D721Med (cell line): ENCODE results near the gene RERE.

Experiments used
- DNase-seq: peaks from one replicate; pipeline ENCODE4 v3.0.0; 2011; ENCODE audit warnings: low spot score; ENCODE audit not compliant: insufficient read length
- FAIRE-seq: peaks from 2 replicates; lab custom pipeline; 2011; peaks lifted over from hg19 to GRCh38; lab: Jason Lieb, UNC
- TF ChIP-seq, protein P1 (sequence below): IDR thresholded peaks from 2 replicates; pipeline ENCODE4 v1.5.1; 2012; ENCODE audit warnings: mild to moderate bottlenecking, control low read depth; ENCODE audit not compliant: insufficient read depth; ENCODE audit errors: missing control alignments

Gene RERE

DNA sequence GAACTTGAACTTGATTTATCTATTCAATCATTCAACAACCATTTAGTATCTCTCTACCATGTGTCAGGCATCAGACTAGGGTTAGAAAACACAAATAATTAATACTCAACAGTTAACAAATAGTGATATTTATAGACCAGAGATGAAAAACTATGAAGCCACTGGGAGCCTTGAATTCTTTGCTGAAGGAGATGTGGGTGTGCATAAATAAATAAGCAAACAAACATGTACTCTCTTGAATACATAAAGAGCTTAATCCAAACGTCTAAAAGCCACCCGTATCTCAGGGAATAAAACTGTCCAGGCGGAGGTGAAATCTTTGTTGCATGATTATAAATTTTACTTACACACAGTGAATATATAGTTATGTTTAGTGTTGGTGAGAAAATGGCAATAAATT is 333.9 kb downstream of the RERE start:
- TF ChIP-seq, protein P1, sequence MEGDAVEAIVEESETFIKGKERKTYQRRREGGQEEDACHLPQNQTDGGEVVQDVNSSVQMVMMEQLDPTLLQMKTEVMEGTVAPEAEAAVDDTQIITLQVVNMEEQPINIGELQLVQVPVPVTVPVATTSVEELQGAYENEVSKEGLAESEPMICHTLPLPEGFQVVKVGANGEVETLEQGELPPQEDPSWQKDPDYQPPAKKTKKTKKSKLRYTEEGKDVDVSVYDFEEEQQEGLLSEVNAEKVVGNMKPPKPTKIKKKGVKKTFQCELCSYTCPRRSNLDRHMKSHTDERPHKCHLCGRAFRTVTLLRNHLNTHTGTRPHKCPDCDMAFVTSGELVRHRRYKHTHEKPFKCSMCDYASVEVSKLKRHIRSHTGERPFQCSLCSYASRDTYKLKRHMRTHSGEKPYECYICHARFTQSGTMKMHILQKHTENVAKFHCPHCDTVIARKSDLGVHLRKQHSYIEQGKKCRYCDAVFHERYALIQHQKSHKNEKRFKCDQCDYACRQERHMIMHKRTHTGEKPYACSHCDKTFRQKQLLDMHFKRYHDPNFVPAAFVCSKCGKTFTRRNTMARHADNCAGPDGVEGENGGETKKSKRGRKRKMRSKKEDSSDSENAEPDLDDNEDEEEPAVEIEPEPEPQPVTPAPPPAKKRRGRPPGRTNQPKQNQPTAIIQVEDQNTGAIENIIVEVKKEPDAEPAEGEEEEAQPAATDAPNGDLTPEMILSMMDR, result no peak
- FAIRE-seq, result no peak
- DNase-seq, result no peak

DNA sequence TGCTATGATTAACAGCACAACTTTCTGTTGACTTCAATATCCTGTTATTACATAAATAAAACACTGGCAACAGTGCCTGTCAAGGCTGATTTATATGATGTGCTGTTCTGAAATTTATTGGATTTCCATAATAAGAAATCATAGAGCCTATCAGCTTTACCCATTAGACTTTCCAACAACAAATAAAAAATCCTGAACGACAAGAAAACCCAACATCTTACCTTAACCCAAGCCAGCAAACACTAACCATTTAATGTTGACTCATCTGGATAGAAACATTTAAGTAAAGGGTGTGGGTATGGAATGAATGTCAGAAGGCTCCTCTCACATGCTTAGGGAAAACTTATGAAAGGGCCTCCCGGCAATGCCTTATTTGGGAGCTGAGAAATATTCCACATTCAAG is 334.5 kb downstream of the RERE start:
- TF ChIP-seq, protein P1, result no peak
- no peak for FAIRE-seq
- DNase-seq, result no peak

DNA sequence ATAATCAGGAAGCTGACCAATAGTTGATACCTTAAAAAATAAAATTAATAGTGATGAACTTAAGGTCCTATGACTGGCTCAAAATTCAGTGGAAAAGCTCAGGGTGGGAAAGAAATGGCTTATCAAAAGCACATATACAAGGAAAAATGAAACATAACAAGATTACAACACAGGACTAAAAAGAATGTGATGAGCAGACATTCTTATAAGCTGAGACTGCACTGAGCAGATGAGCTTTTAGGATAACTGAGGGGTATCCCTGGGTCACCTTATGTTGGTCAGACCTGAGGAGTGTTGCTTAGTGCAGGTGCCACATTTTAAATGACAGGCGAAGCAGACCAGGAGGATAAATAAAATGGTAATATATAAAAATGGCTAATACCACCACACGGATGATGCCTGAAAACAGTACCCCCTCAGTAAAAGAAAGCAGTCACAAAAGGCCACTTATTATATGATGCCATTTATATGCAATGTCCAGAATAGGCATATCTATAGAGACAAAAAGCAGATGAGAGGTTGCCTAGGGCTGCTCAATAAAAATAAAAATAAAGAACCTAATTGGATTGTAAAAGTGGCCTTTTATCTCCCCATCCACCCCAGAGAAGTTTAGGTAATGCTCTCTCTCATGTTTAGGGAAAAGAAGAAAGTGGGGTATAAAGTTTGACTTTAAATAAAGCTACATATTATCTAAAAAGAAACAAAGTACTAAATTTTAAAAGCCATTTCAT is 335.6 kb downstream of the RERE start:
- FAIRE-seq (no peak), DNase-seq (no peak)
- TF ChIP-seq, protein P1, result no peak

DNA sequence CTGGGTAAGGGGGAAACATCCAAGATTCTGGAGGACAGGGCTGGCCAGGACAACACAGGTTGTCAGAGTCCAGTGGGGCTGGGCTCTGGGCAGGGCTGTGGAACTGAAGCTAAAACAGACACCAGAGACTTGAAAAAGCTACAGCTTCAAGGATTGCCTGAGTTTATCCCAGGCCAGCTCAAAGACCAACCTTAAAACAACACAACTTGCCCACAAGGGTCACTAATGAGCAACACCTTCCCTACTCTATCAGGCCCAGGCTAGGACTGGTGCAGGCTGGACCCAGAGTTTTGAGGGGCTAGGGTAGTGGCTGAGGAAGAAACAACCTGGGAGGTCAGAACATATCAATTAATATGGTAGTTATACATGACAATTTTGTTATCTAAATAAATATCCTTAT is 338.9 kb downstream of the RERE start:
- no peak for DNase-seq
- TF ChIP-seq, protein P1, result no peak
- no peak for FAIRE-seq

DNA sequence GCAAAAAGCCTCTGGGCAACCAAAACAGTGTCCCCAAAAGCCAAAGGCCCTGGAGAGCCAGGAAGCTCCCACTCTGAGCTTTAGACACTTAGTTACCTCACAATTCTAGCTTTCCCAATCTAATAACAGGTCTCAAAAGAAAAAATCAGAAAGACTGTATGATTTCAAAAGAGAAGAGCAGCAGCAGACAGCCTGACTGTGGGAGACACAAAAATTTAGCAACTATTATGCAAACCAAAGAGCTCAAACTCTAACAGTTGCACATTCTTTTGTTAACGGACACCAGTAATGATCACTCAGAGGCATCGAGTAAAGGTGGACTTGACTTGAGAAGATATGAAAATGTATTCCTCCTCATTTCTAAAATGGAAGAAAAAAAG is 339.5 kb downstream of the RERE start:
- TF ChIP-seq, protein P1, result no peak
- no peak for FAIRE-seq

DNA sequence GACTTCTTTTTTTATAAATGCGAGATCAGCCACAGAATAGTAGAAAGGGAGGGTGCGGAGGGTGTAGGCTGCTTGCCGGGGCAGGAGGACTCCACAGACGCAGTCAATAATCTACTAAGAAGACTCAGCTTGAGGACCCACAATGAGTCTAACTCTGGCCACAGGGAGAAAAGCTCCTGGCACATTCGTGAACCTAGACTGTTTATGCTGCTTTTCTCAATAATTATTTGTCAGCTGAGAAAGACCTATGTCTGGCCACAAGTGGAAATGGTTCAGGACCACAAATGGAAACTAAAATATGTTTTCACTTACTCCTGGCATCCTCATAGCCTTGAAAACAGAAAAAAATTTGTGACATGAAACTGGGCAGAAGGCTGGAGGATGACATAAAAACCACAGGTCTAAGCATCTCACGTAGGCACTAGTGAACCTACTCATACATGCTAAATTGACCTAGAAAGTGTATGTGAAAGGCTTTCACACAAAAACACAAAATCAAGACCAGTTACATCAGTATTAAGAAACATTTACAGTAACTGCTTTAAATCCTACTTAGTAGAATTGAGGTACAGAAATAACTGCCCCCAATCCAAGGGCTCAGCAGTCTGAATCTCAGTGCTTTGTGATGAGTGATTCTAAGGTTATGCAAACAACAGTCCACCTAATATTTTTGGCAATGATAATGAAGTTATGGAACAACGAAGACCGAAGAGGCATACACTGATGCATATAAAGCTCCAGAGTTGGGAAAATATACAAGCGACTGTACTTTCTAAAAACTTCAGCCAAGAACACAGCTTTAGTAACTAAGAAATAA is 340.1 kb downstream of the RERE start:
- TF ChIP-seq, protein P1, result no peak
- no peak for FAIRE-seq
- DNase-seq, result no peak

More for the DNA sequence above, 339.5 kb downstream of the RERE start:
- DNase-seq, result no peak

DNA sequence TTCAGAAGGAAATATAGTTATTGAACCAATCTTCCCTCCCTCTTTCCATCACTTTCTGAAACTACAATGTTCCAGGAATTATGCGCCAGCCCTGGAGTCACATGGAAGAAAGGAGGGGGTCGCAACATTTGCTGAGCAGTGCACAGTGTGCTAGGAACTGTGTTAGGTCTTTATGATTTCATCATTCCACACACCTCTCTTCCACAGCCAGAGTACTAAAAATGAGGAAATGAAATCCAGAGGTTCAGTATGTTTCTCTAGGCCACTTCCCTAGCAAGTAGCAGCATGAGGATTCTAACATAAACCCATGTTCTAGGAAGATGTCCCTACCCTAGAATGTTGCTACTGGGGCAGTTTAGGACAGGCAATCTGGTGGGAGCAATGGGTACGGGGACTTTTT is 341.4 kb downstream of the RERE start:
- DNase-seq (no peak), FAIRE-seq (no peak)
- TF ChIP-seq, protein P1, result no peak
